ENCODE results near the gene F13B. TPM values are rescaled to one million over a fixed set of nuclear protein-coding genes. Genes with fewer than 3 reads are reported as not detected.

Gene F13B
- total RNA-seq, 2 experiments from 2014 or later = not detected

DNA sequence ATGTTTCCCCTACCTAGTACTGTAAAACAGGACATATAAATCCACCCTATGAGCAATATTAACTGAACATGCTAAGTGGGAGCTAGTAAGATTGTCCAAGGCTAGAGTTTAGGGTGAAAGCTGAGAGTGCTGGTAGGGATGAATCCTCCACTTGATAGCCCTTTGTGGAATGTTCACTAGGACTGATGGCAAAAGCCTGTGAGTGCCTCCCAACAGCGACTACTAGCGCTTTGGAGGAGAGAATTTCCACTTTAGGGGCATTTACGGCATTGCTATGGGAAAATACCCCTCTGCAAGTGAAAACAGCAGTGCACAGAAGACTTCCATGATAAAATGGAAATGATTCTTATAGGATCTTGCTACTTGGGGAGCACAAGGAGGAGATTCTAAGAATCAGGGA lies 53.8 kb downstream of the F13B start:
- Histone ChIP-seq H3K9me3 (ENCODE audit: control insufficient read depth in 1 of 2, insufficient read depth in 1 of 2, low read length in 2 of 2) (no peaks in the 10 kb centered on the region), H3K27ac (ENCODE audit: low read depth in 1 of 2, low read length in 2 of 2) (no peak overlapping the region), H3K36me3 (ENCODE audit: insufficient read depth, low read length) (no peaks in the 10 kb centered on the region), H3K4me3 (ENCODE audit: low read length) (no peak overlapping the region), H3K4me1 (ENCODE audit: insufficient read depth, low read length) (no peaks in the 10 kb centered on the region), H3K27me3 (ENCODE audit: control insufficient read depth in 1 of 2, insufficient read depth in 2 of 2, low read length in 2 of 2) (no peaks in the 10 kb centered on the region)
- TF ChIP-seq CTCF (IDR thresholded peaks at IDR 0.05) = no peak
- ChIA-PET CTCF (no interaction called here), POLR2A (no interaction called here)
- intact Hi-C loops (cut with DNase I, micrococcal nuclease) = no loop called here
- ATAC-seq (ENCODE audit: poor library complexity) = no peak
- no peak overlapping the region for H3K4me3 Mint-ChIP-seq
- no peaks in the 10 kb centered on the region for H3K36me3 Mint-ChIP-seq (ENCODE audit: low read depth)
- no peaks in the 10 kb centered on the region for H3K27me3 Mint-ChIP-seq
- no peaks in the 10 kb centered on the region for H3K4me1 Mint-ChIP-seq (ENCODE audit: low read depth)
- no peak overlapping the region for H3K27ac Mint-ChIP-seq
- no peak for DNase-seq
- no peaks in the 10 kb centered on the region for H3K9me3 Mint-ChIP-seq

- Histone ChIP-seq H3K4me3 (ENCODE audit: low read length) (no peak overlapping the region), H3K4me1 (ENCODE audit: insufficient read depth, low read length) (no peaks in the 10 kb centered on the region), H3K36me3 (ENCODE audit: insufficient read depth, low read length) (no peaks in the 10 kb centered on the region), H3K27ac (ENCODE audit: low read depth in 1 of 2, low read length in 2 of 2) (no peak overlapping the region), H3K9me3 (ENCODE audit: control insufficient read depth in 1 of 2, insufficient read depth in 1 of 2, low read length in 2 of 2) (no peaks in the 10 kb centered on the region), H3K27me3 (ENCODE audit: control insufficient read depth in 1 of 2, insufficient read depth in 2 of 2, low read length in 2 of 2) (no peaks in the 10 kb centered on the region)
- DNase-seq = no peak
- no peak for TF ChIP-seq CTCF (IDR thresholded peaks at IDR 0.05)
- POLR2A ChIA-PET = no interaction called here
- no peaks in the 10 kb centered on the region for H3K27me3 Mint-ChIP-seq
- no peaks in the 10 kb centered on the region for H3K4me1 Mint-ChIP-seq (ENCODE audit: low read depth)
- no peak overlapping the region for H3K27ac Mint-ChIP-seq
- intact Hi-C loops (cut with DNase I, micrococcal nuclease) = no loop called here
- no peaks in the 10 kb centered on the region for H3K36me3 Mint-ChIP-seq (ENCODE audit: low read depth)
- no peak overlapping the region for H3K4me3 Mint-ChIP-seq
- CTCF ChIA-PET = no interaction called here
- no peaks in the 10 kb centered on the region for H3K9me3 Mint-ChIP-seq
- no peak for ATAC-seq (ENCODE audit: poor library complexity)
Measured at GRCh38 chr1:197011614-197012013, 55.4 kb downstream of the F13B start.

GRCh38 chr1:197008861-197009260 lies 58.2 kb downstream of the F13B start:
- no peak overlapping the region for H3K27ac Mint-ChIP-seq
- H3K36me3 Mint-ChIP-seq (ENCODE audit: low read depth) = no peaks in the 10 kb centered on the region
- Histone ChIP-seq H3K27ac (ENCODE audit: low read depth in 1 of 2, low read length in 2 of 2) (no peak overlapping the region), H3K36me3 (ENCODE audit: insufficient read depth, low read length) (no peaks in the 10 kb centered on the region), H3K4me3 (ENCODE audit: low read length) (no peak overlapping the region), H3K9me3 (ENCODE audit: control insufficient read depth in 1 of 2, insufficient read depth in 1 of 2, low read length in 2 of 2) (no peaks in the 10 kb centered on the region), H3K27me3 (ENCODE audit: control insufficient read depth in 1 of 2, insufficient read depth in 2 of 2, low read length in 2 of 2) (no peaks in the 10 kb centered on the region), H3K4me1 (ENCODE audit: insufficient read depth, low read length) (no peaks in the 10 kb centered on the region)
- DNase-seq = no peak
- intact Hi-C loops (cut with DNase I, micrococcal nuclease) = no loop called here
- no peak for ATAC-seq (ENCODE audit: poor library complexity)
- no peaks in the 10 kb centered on the region for H3K27me3 Mint-ChIP-seq
- no peaks in the 10 kb centered on the region for H3K9me3 Mint-ChIP-seq
- POLR2A ChIA-PET = no interaction called here
- H3K4me3 Mint-ChIP-seq = no peak overlapping the region
- no peaks in the 10 kb centered on the region for H3K4me1 Mint-ChIP-seq (ENCODE audit: low read depth)
- no peak for TF ChIP-seq CTCF (IDR thresholded peaks at IDR 0.05)
- CTCF ChIA-PET = no interaction called here

Data from CD4-positive, alpha-beta T cell (primary cell).